Activated CD4-positive, CD25-positive, alpha-beta regulatory T cell treated with anti-CD3 and anti-CD28 coated beads, Interleukin-2, amount 50 U/mL, for 16 hours (primary cell): Measurements from ENCODE around the gene CBX7.

Source experiments
- DNase-seq: peaks from one replicate; pipeline ENCODE4 v3.0.0-alpha.2; 2020; ENCODE audit warnings: low read depth, low spot score

The CBX7 gene

DNA sequence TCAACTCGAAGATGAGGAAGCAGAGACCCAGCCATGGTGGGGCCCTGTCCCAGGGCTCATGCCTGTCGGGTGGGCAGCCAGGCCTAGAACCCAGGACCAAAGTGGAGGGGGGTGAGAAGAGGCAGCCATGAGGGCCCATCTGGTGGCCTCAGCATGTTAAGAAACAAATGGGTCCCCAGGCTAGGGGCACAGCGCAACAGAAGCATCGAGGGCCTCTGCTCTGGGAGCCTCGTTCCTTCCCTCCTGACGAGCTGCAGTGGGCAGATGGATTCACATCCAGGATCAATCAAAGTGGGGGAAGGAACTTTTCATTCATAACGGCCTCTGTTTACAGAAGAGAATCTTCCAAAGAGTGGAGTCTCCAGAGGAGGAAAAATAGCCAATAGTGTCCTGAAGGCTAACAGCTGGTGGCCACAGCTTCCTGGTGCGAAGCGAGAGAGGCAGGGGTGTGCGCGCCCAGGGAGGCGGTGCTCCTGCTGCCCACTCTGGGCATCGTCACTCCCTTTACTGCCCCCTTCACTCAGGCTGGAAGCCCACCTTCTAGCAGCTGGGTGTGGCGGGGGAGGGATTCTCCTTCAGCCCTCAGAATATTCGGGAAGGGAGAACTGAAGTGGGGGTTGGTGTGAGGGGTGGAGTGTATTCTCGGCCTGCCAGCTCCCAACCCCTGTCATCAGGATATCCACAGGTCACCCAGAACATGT, 4.3 kb downstream of the CBX7 start:
- no peak for DNase-seq

DNA sequence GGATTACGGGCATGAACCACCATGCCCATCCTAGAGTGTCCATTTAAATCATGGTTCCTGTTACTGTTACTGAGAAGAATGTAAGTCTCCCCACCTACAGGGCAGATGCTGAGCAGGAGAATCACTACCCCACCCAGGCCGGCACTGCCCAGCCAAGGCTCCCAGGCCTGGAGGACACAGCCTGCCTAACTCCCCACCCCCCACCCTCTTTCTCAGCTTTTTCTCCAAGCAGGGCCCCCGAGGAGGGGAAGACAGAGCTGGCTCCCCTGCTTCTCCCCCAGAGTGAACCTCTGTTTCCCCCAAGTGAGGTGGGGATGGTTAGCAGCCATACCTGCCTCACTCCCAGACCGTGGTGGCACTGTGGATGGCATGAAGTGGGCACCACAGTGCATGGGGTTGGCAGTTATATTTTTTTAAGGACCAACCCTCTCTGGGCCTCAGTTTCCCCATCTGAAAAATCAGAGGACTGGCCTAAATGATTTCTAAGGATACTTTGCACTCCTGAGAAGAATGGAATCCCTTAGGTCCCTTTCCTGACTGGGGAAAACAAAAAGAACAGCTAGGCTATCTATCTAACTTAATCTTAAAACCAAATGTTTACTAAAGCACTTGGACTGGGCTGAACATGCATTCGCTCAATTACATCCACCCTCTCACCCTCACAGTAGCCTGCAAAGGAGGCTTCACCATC, 5.0 kb downstream of the CBX7 start:
- DNase-seq, result no peak

DNA sequence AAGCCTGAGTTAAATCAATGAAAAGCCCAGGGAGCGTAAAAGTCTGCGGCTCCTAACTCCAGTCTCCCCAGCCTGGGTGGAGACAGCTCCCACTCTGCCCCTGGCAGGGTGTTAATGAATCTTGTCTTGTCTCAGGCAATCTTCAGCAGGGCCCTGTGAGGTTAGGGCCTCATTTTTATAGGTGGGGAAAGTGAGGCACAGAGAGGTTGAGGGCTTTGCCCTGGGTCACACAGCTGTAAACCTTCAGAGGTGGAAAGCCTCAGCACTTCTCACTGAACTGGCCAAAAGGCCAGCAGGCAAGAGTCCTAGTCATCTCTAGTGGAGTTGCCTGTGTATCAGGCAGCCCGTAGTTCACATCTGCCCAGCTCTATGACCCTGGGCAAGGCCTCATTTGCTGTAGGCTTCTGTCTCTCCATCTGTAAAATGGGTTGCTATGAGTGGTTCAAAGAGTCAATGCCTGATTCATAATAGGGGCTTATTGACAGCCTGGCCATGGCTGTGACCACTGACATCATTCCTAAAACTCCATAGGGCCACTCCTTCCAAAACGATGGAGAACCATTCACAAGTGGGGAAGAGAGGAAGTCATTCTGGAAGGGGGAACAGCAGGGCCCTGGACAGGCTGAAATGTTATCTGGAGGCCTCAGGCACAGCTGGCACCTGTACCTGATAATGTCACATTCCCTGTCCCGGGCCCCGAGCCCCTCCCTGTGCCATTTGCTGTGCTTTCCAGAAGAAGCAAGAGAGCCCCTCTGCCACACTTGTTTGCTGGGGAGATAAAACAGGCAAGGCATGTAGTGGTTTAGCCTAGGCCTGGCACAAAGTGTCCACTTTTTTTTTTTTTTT, 6.0 kb downstream of the CBX7 start:
- no peak for DNase-seq

DNA sequence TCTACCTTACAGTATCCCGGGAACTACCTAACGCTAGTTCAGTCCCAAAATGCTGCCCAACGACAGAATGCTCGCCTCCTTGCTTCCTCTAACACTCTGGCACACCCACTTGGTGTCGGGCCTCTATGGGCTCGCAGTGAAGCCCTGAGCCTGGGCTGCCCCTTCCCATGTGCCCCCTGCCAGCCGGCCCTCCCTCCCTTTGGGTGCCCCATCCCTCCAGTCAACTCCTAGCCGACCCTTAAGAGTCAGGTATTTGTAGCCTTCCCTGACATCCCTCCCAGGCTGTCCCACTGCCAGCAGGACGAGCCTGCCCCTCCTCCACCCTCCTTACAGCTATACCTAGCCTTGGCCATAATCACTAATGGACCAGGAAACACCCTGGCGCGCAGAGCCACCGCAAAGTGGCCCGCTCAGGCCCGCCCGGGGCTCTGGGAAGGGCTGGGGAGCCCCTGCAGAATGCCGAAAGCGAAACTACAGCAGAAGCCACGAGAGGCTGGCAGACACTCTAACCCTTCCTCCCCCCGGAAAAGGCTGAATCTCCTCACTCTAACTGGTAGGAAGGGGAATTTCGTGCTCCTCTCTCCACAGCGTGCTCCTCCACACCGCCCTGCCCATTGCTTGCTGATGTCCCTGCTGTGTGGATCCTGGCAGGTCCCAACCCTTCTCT, 8.2 kb downstream of the CBX7 start:
- peak; percentile 26 for DNase-seq

DNA sequence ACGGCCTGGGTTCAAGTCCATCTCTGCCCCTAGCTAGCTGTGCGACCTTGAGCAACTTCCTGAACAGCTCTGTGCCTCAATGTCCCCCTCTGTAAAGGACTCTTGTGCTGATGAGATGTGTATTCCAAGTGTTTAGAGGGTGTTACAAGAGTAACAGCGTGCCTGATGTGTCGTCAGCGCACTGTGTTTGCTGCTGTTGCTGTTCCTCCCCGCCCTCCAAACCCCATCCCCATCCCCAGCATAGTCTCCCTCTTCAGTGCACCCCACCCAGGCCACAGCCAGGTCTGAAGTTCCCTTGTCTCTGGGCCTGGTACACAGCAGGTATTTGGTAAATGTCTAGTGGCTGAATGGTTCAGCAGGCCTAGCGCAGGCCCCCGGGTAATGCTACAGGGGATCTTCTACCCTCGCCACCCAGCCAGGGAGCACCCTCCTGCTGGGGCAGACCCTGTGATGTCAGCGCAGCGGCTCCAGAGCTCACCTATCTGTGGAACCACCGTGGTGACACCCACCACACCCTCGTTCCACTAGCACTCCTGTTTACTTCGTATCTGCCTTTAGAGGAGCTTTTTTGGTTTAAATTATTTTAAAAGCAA, 10.3 kb downstream of the CBX7 start:
- no peak for DNase-seq

DNA sequence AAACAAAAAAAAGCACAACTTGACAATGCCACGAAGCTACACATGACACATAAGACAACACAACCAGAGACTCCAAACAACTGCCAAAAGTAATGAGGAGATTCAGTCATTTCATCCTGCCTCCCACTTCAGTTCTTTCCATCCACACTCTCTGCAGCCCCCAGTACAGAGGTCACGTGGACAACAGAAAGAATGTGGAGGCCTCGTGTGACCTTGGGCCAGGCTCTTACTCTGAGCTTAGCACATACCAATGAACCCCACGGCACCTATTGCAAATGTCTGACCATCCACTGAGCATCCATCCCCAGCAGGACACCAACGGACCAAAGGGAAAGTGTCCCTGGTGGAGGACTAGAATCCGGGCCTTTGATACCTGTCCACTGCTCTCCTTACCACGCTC, 12.5 kb downstream of the CBX7 start:
- no peak for DNase-seq

DNA sequence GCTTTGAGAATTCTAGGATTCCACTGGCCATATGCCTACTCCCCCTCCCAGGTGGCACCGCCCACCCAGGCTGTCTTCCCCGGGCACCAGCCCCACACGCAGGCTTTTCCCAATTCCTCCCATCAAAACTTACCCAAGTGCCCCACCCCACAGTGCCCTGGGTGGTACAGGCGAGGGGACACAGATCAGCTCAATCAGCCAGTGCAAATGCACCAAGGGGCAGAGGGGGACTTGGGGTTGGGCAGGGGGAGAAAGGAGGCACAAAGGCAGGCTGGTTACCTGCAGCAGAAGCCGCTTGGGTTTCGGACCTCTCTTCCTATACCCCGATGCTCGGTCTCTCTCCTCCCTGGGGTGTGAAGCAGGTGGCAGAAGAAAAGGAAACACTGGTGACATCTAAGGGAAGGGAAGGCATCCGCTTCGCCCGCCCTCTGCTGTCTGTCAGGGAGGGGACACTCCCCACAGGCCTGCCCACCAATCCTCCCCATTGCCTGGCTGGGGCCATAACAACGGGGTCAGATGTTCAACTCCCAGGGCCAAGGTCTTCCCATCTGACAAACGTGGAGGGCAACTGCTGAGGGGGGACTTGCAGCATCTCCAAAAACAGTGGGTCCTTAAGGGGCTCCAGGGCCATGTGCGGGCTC, 14.0 kb downstream of the CBX7 start:
- no peak for DNase-seq

DNA sequence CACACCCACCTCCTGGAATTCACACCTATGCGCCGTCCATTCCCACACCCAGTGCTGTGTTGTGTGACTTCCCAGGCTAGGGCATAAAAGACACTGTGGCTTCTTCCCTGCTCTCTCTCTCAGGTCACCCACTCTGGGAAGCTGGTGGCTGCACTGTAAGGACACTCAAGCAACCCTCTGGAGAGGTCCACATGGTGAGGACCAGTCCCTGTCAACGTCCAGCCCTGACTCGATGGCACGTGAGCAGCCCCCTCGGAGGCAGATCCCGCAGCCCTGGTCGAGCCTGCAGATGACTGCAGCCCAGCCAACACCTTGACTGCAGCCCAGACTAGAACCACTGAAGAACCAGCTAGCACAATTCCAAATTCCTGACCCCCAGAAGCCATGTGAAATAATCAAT, 16.2 kb downstream of the CBX7 start:
- DNase-seq, result no peak

DNA sequence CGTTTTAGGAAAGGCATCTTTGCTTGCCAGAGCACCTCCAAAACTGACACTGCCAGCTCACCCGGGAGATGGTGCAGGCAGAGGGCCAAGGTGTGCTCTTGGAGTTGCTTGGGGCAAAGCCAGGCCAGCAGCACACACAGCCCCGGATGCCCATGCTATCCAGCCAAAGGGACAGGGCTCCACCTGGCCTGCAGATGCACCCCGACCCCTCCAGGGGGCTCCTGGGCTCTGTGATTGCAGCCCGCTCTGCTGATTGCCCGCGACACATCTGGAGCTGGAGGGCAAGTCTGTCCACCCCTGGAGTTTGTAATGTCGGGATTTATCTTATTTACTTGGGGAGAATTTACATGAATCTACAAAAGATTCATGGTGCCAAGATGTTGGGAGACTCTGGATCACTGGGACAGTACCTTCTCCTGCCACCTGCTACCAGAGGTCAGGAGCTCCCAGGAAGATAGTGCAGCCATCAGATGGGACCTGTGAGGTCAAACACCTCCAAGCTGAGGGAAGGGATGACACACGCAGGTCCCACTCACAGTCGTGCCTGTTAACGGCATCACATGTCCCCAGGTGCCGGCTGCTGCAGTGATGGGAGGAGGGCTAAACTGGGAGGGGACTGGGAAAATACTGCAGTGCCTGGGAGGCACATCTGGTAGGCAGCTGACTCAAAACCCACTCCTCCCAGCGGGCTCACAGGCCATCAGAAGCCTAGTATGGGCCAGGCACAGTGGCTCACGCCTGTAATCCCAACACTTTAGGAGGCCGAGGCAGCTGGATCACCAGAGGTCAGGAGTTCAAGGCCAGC, 17.2 kb downstream of the CBX7 start:
- DNase-seq, result no peak

DNA sequence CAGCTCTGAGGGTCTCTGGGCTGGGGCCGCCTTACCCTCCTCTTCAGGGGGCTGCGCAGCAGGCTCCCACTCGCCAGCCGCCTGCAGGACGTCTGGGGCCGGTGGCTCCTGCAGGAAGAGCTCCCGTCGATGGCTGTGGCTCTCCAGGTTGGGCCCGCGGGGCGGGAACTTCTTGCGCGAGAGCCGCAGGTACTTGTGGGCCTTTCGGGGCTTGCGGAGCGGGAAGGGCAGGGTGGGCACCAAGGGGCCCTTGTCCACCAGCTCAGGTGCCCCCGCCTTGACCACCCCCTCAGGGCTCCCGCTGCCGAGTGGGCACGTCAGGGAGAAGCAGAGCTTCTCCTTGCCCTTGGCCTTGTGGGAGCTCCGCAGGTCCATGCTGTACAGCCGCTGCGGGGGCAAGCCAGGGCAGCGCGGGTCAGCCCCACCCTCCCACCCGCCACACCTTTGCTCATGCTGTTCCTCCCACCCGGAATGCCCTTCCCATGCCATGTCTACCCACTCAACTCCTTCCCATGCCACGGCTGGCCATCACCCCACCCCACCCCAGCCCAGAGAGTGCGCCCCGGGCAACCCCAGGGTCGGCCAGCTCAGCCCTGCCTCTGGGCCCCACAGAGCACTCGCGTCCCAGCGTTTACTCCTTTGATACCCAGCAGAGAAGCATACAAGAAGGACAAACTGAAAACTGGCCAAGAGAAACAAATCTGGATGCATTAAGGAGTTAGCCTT, 18.0 kb downstream of the CBX7 start:
- DNase-seq, result no peak

DNA sequence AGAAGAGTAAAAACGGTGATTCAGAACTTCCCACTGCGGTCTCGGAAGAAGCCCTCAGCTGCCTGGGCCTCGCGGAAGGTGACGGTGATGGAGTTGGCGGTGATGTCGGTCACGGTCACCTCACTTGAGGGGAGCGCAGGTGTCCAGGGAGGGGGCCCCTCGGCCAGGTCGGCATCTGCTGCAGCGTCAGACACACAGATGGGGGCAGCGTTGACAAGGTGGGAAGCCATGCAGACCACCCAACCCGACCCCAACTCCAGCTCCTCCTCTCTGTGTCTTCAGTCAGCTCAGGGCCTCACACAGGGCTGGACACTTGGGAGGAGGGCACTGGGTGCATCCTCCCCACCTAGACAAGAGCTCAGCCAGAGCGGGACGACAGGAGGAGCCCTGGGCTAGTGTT, 18.6 kb downstream of the CBX7 start:
- no peak for DNase-seq

DNA sequence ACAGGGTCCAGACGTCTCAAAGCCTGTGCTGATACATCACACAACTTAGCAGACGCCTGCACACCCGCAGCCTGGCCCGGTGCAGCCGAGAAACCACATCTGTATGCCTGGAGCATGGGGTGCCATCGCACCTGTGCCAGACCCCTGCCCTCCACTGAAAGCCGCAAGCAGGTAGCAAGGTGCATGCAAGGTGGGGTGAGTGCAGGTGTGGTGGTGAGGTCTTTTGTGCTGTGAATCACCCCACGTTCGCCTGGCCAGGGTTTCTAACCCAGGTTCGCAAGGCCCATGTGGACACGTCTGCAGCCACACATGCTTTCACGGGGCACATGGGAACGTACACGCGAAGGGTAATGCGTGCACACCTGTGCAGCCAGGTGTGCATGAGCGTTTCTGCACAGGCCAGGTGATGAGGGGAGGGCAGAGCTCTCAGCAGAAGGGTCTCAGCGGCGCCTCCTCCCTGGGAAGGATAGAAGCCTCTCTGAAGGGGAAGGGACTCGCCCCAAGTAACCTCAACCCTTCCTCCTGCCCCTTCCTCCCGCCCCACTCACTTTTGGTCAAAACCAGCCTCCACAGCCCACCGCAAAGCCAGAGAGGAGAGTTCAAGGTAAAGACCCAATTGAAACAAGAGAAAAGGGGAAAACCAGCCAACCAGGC, 19.5 kb downstream of the CBX7 start:
- no peak for DNase-seq

DNA sequence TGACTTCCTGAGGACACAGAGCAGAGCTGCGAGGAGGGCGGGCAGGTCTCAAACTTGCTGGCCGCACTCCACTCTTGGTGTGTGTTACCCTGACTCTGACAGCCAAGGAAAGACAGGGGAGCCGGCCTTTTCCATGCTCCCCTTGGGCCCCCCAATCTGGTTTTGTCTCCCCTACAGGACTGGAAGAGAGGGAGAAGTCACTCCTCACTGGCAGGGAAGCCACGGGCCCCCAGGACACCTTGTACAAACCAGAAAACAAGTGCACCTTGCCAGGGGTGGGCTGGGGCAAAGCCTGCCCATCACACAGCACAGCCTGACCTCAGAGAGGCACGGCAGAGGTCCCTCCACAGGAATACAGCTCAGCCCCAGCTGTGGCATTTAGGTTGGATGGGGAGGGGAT, 20.2 kb downstream of the CBX7 start:
- no peak for DNase-seq

DNA sequence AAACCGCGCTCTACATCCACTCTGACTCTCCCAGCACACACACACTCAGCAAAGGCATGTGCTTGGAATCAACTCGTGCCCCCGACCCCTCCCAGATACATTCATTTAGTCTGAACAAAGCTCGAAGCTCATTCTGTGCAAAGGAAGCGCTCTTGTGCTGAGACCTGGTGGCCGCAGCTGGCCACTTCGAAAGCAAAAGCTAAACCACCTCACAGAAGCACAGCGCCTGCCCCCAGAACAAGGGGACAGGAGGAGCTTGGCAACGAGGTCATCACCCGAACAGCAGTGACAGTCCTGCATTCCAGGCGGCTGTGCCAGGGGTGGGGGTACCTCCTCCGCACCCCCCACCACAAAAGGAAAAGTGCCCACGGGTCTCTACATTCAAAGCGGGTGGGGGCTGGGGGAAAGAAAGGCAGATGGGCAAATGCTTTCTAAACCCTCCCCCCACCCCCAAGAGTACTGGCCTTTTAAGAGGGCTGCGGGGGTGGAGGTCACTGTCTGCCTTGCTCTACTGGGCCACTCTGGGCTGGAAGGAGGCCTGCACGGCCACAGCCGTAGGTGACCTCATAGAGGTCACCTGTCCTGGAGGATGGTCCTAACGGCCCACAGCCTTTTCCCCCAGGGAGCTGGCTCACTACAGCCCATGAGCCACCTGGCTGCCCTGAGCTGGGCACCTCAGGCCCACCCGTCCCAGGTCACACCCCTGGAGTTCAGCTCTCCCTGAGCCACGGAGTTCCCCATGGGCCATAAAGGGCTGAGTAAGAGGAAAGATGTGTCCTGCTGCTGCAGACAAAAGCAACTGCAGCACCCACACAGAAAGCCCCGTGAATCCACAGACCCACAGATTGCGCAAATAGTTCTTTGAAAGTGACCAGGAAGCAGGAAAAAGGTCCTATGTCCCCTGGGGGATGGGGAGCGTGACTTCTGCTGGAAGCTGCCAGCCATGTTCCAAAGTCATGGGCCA, 21.3 kb downstream of the CBX7 start:
- no peak for DNase-seq

DNA sequence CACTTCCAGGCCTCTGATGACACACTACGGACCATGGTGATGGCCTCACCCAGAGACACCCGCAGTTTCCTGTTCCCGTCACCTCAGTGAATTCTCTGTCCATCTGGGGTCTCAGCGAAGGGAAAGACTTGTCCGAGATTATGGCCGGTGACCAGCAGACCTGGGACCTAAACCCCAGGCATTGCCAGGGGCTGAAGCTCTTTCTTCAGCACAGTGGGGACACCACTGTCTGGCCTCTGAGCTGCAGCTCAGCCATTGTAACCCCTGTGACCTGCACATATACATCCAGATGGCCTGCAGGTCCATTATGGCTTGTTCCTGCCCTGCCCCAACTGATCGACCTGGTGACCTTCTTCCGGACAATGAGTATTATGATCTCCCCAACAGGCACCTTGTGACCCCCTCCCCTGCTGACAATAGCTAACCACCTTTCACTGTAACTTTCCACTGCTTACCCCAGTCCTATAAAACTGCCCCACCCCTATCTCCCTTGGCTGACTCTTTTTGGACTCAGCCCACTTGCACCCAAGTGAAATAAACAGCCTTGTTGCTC, 22.3 kb downstream of the CBX7 start:
- no peak for DNase-seq

DNA sequence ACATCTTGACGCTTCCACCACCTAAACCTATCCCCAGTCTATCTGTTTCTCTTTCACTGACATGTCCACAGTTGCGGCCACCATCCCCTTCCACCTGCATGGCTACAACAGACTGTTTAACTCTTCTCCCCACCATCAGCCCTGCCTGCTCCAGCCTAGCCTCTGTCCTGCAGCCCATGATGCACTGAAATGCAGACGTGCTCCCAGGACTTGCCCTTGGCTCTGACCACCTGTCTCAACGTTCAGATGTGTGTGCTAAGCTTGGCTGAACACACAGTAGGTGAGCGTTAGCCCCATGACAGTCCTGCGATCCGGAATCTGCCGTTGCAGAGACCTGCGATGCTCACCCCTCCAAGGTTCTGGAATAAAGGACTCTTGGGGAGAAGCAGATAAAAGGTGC, 22.7 kb downstream of the CBX7 start:
- DNase-seq, result no peak

DNA sequence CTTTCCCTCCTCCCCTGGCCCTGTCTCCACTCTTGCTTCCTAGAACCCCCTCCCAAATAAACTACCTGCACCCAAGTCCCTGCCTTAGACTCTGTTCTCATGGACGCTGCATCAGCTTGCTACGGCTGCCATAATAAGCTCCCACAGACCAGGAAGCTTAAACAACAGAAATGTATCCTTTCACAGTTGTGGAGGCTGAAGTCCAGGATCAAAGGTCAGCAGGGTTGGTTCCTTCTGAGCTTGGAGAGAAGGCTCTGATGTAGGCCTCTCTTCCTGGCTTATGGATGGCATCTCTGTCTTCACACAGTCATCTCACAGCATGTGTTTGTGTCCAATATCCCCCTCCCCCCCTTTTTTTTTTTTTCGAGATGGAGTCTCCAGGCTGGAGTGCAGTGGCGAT, 23.4 kb downstream of the CBX7 start:
- DNase-seq, result no peak

DNA sequence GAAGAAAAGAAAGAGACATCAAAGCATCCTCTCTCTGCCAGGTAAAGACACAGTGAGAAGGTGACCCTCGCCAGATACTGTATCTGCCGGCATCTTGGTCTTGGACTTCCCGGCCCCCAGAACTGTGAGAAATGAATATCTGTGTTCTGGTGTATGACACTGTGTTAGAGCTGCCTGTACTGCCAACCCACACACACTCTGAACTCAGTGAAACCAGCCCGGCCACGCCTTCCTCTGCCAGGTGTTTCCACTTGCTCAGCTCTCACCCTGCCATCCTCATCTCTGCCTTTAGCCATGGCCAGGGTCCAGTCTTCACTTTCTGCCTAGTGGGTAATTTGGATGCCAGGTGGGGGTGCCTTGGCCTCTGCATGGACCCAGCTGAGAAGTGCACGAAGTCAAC, 24.0 kb downstream of the CBX7 start:
- DNase-seq, result no peak
